ENCODE results near the gene SERF2.

The SERF2 gene

DNA sequence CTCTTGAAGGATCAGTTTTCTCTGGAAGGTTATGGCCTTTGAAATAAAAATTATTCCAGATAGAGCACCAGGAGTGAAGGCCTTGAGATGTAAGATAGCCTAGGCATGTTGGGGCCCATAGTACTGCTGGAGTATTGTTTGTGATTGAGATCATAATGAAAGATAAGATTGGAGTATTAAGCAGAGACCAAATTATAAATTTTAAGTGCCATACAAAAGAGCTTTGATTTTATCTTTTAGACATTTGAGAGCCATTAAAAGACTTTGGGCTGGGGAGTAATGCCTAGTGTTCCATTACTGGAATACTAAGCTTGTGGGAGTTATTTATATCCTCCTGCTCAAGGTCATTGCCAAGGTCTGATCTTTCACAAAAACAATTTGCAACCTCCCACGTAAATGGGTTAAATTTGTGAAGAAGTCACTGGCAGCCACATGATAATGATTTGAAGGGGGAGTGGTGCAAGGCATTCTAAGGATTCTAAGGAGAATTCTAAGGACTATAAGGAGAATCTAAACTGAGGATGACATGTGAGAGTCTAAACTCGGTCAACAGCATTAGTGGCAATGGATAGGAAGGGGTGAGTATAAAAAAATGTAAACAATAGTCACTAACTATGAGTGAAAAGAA is 28.2 kb upstream of the SERF2 start:
- TF ChIP-seq, protein P1, sequence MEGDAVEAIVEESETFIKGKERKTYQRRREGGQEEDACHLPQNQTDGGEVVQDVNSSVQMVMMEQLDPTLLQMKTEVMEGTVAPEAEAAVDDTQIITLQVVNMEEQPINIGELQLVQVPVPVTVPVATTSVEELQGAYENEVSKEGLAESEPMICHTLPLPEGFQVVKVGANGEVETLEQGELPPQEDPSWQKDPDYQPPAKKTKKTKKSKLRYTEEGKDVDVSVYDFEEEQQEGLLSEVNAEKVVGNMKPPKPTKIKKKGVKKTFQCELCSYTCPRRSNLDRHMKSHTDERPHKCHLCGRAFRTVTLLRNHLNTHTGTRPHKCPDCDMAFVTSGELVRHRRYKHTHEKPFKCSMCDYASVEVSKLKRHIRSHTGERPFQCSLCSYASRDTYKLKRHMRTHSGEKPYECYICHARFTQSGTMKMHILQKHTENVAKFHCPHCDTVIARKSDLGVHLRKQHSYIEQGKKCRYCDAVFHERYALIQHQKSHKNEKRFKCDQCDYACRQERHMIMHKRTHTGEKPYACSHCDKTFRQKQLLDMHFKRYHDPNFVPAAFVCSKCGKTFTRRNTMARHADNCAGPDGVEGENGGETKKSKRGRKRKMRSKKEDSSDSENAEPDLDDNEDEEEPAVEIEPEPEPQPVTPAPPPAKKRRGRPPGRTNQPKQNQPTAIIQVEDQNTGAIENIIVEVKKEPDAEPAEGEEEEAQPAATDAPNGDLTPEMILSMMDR (IDR thresholded peaks at IDR 0.05; ENCODE audit: low read depth, low read length, missing control alignments), result no peak
- no peak for DNase-seq (ENCODE audit: extremely low read depth, low read depth)
- no peak overlapping the region for H3K4me3 ChIP-seq (replicated peaks; ENCODE audit: low read depth, low read length)

DNA sequence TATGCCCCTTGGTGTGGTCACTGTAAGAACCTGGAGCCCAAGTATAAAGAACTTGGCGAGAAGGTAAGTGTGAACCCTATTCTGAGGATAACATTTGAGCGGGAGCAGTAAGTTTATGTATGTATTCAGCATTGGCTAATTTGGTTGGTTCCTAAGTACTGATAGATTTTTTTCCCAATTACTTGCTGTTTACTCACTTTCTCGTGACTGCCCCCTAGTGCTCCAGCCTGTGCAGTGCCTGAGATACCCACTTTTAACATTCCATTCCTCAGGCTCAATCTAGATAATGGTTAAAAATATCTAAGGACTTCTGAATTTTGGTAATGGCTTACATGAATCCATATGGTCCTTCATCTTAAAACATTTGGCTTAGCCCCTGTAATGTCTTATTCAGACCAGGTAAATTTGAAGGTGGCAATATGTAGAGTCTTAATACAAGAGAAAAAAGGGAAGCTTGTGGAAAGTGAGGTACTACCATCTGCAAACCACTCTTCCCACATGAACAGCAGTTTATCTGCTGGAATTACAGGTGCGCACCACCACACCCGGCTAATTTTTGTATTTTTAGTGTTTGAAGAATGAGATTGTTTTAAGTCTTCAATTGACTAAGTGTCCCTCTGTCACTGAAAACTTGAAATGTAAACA is 22.4 kb upstream of the SERF2 start:
- peak; percentile 35 for DNase-seq (ENCODE audit: extremely low read depth, low read depth)
- TF ChIP-seq, protein P1 (IDR thresholded peaks at IDR 0.05; ENCODE audit: low read depth, low read length, missing control alignments), result peak; percentile 87
- no peak overlapping the region for H3K4me3 ChIP-seq (replicated peaks; ENCODE audit: low read depth, low read length)

DNA sequence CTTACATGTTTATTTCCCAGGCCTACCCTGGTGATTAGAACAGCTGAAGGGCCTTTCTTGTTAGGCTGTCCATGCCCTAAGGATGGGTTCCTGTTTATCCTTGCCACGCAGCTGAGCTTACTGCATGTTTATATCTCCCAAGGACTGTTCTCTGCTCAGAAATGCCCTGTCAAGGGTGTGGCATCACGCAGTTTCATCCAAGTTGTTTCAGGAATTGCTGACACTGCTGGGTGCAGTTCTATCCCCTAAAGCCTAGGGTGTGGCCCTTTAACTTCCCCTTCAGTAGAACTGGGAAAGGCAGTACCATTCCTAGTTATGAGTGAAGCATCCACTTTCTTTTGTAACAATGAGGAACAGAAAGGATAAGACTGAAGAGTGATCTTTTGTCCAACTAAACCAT is 20.3 kb upstream of the SERF2 start:
- no peak overlapping the region for H3K4me3 ChIP-seq (replicated peaks; ENCODE audit: low read depth, low read length)
- no peak for DNase-seq (ENCODE audit: extremely low read depth, low read depth)
- TF ChIP-seq, protein P1 (IDR thresholded peaks at IDR 0.05; ENCODE audit: low read depth, low read length, missing control alignments), result no peak

DNA sequence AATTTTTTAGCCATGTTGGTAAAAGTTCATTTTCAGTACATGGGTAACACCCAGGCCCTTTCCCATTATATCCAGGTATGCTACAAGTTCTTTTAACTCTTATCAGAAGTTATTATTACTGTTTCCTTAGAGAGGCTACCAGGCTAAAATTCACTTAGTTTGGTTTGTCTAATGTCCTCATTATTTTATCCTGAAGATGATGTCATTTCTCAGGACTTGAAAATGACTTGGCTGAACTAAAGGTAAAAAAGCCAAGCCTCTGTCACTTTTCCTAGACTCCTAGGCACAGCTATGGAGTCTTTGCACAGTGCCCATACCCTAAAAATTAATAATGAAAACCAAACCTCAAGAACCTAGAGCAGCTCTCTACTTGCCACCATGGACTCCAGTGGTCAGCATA is 19.5 kb upstream of the SERF2 start:
- TF ChIP-seq, protein P1 (IDR thresholded peaks at IDR 0.05; ENCODE audit: low read depth, low read length, missing control alignments), result no peak

DNA sequence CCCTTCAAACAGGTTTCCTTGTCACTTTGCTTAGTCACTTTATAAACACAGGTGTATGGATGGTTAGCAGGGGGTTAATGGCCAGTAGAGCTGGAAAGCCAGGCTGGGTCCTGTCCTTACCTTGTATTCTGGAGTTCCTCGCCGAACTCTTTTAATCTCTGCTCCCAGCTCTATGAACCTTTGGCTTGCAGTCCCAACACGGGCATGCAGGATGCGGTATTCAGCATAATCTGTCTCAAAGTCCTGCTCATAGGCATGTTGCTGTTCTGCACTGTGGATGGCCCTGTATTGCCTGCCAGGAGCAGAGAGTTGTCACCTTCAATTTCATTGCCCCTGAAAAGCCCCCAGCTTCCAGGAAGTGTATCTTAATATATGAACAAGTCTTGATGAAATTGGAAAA is 18.1 kb upstream of the SERF2 start:
- H3K4me3 ChIP-seq (replicated peaks; ENCODE audit: low read depth, low read length), result no peak overlapping the region
- DNase-seq (ENCODE audit: extremely low read depth, low read depth), result no peak
- TF ChIP-seq, protein P1 (IDR thresholded peaks at IDR 0.05; ENCODE audit: low read depth, low read length, missing control alignments), result no peak

More for the DNA sequence above, 19.5 kb upstream of the SERF2 start:
- H3K4me3 ChIP-seq (replicated peaks; ENCODE audit: low read depth, low read length), result no peak overlapping the region
- no peak for DNase-seq (ENCODE audit: extremely low read depth, low read depth)

DNA sequence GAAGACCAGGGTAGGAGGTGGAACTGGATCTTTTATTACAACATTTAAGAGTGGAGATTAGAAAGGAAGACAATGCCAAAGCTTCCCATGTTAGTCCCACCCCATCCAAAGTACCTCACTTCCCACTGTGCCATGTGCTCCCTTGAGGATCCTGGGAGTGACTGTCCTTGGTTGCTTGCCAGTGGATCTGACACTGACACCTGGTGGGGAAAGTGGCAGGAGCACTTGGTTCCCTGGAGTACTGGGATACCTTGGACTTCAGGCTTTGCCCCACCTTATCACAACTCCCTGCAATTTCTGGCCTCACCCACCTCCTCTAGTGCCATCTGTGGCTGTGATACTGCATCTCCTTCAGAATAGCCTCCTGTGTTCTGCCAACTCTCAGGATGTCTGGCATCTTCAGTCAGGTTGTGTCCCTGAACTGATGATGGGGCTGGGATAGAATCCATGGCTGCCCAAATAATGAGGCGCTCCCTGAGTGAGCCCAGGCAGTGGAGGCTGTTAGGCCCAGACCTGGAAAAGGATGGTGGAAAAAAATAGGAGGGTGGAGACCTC is 16.6 kb upstream of the SERF2 start:
- peak; percentile 44 for DNase-seq (ENCODE audit: extremely low read depth, low read depth)
- H3K4me3 ChIP-seq (replicated peaks; ENCODE audit: low read depth, low read length), result no peak overlapping the region
- TF ChIP-seq, protein P1 (IDR thresholded peaks at IDR 0.05; ENCODE audit: low read depth, low read length, missing control alignments), result peak; percentile 53

Measured in HFF-Myc (cell line).